ENCODE results near the gene LEUTX.

GRCh38 chr19:39828654-39829032, 50.0 kb downstream of the LEUTX start:
- TF ChIP-seq CTCF (IDR thresholded peaks at IDR 0.05; ENCODE audit: low read depth, low read length, poor library complexity, severe bottlenecking) = no peak
- TF ChIP-seq EZH2phosphoT487 (IDR thresholded peaks at IDR 0.05; ENCODE audit: borderline replicate concordance, low read length) = no peak

All from DOHH2 (cell line).